OCI-LY1 (cell line): Measurements from ENCODE around the gene ROR1.

Experiments used
- H2AFZ ChIP-seq: fragments of 200-600 bp; sonication (generic), shearing (Covaris generic); 2 replicates; pipeline ENCODE4 v1.6.0; 2014; ENCODE audit warnings: antibody characterized with exemption, mild to moderate bottlenecking, low read length
- H3F3A ChIP-seq: fragments of 200-600 bp; sonication (generic), shearing (Covaris generic); 2 replicates; pipeline ENCODE4 v1.6.0; 2014; ENCODE audit warnings: mild to moderate bottlenecking, antibody characterized with exemption, low read length, moderate library complexity; ENCODE audit not compliant: insufficient read depth
- H3K27ac ChIP-seq: fragments of 200-600 bp; sonication (generic); 2 replicates; pipeline ENCODE4 v1.5.1; 2014; ENCODE audit warnings: low read length, mixed run types, mild to moderate bottlenecking, low read depth; ENCODE audit not compliant: poor library complexity, severe bottlenecking
- H3K27me3 ChIP-seq: fragments of 200-600 bp; sonication (generic); 2 replicates; pipeline ENCODE4 v1.6.0; 2014; ENCODE audit warnings: antibody characterized with exemption, mild to moderate bottlenecking, low read length, moderate library complexity; ENCODE audit not compliant: insufficient read depth
- H3K36me3 ChIP-seq: fragments of 200-600 bp; sonication (generic); 2 replicates; pipeline ENCODE4 v1.6.1; 2014; ENCODE audit warnings: mild to moderate bottlenecking, antibody characterized with exemption, low read length, moderate library complexity, mixed read lengths; ENCODE audit not compliant: insufficient read depth
- H3K4me1 ChIP-seq: fragments of 200-600 bp; sonication (generic); 2 replicates; pipeline ENCODE4 v1.5.1; 2014; ENCODE audit warnings: mild to moderate bottlenecking, low read length, moderate library complexity; ENCODE audit not compliant: insufficient read depth, severe bottlenecking
- H3K4me2 ChIP-seq: fragments of 200-600 bp; sonication (generic), shearing (Covaris generic); 2 replicates; pipeline ENCODE4 v1.6.1; 2014; ENCODE audit warnings: low read length
- H3K4me3 ChIP-seq: fragments of 200-600 bp; sonication (generic); 2 replicates; pipeline ENCODE4 v1.5.1; 2014; ENCODE audit warnings: low read length, low read depth, mild to moderate bottlenecking, mixed read lengths; ENCODE audit not compliant: poor library complexity, severe bottlenecking
- H3K79me2 ChIP-seq: fragments of 200-600 bp; shearing (Covaris generic); 2 replicates; pipeline ENCODE4 v1.6.1; 2016; ENCODE audit warnings: mixed run types, low read length, mixed read lengths; ENCODE audit not compliant: insufficient read depth
- H3K9ac ChIP-seq: fragments of 200-600 bp; sonication (generic), shearing (Covaris generic); 2 replicates; pipeline ENCODE4 v1.6.1; 2014; ENCODE audit warnings: mild to moderate bottlenecking, low read length, mixed read lengths
- H3K9me2 ChIP-seq: fragments of 200-600 bp; sonication (generic), shearing (Covaris generic); 2 replicates; pipeline ENCODE4 v1.6.1; 2014; ENCODE audit warnings: low read depth, mild to moderate bottlenecking, low read length, mixed read lengths
- H3K9me3 ChIP-seq: fragments of 200-600 bp; shearing (Covaris generic); 2 replicates; pipeline ENCODE4 v1.6.1; 2014; ENCODE audit warnings: low read length, mixed read lengths
- H4K20me1 ChIP-seq: fragments of 200-600 bp; sonication (generic), shearing (Covaris generic); 2 replicates; pipeline ENCODE4 v1.6.0; 2016; ENCODE audit warnings: mild to moderate bottlenecking, low read length; ENCODE audit not compliant: insufficient read depth
- EZH2 ChIP-seq: fragments of 200-600 bp; sonication (generic), shearing (Covaris generic); IDR thresholded peaks from 2 replicates; pipeline ENCODE4 v1.8.0; 2017; ENCODE audit warnings: borderline replicate concordance, mixed run types, mild to moderate bottlenecking, antibody characterized with exemption, low read length, moderate library complexity, mixed read lengths
- TF ChIP-seq, protein P1 (sequence below): fragments of 200-600 bp; sonication (generic), shearing (Covaris generic); IDR thresholded peaks from 2 replicates; pipeline ENCODE4 v1.5.1; 2017; ENCODE audit warnings: mild to moderate bottlenecking, antibody characterized with exemption, low read length, moderate library complexity, mixed read lengths

ROR1 gene

GRCh38 chr1:63934697-63935096, 160.9 kb downstream of the ROR1 start:
- no peaks in the 10 kb centered on the region for H3F3A ChIP-seq
- H3K36me3 ChIP-seq = no peaks in the 10 kb centered on the region
- no peaks in the 10 kb centered on the region for H3K4me1 ChIP-seq
- TF ChIP-seq, protein P1, sequence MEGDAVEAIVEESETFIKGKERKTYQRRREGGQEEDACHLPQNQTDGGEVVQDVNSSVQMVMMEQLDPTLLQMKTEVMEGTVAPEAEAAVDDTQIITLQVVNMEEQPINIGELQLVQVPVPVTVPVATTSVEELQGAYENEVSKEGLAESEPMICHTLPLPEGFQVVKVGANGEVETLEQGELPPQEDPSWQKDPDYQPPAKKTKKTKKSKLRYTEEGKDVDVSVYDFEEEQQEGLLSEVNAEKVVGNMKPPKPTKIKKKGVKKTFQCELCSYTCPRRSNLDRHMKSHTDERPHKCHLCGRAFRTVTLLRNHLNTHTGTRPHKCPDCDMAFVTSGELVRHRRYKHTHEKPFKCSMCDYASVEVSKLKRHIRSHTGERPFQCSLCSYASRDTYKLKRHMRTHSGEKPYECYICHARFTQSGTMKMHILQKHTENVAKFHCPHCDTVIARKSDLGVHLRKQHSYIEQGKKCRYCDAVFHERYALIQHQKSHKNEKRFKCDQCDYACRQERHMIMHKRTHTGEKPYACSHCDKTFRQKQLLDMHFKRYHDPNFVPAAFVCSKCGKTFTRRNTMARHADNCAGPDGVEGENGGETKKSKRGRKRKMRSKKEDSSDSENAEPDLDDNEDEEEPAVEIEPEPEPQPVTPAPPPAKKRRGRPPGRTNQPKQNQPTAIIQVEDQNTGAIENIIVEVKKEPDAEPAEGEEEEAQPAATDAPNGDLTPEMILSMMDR = no peak
- no peak for TF ChIP-seq EZH2
- no peaks in the 10 kb centered on the region for H3K27me3 ChIP-seq
- H3K9me3 ChIP-seq = no peaks in the 10 kb centered on the region
- H3K9me2 ChIP-seq = no peaks in the 10 kb centered on the region
- H3K9ac ChIP-seq = no peak overlapping the region
- H3K27ac ChIP-seq = no peak overlapping the region
- no peak overlapping the region for H3K4me2 ChIP-seq
- H2AFZ ChIP-seq = no peak overlapping the region
- H3K79me2 ChIP-seq = no peaks in the 10 kb centered on the region
- no peak overlapping the region for H3K4me3 ChIP-seq
- H4K20me1 ChIP-seq = no peaks in the 10 kb centered on the region

- TF ChIP-seq, protein P1 = no peak; the same call in 1 of the 2 replicates
- no peak for TF ChIP-seq EZH2
- Histone ChIP-seq H3K4me2 (no peak overlapping the region), H2AFZ (no peak overlapping the region)
Observed at GRCh38 chr1:63935143-63935542, 161.3 kb downstream of the ROR1 start.

DNA sequence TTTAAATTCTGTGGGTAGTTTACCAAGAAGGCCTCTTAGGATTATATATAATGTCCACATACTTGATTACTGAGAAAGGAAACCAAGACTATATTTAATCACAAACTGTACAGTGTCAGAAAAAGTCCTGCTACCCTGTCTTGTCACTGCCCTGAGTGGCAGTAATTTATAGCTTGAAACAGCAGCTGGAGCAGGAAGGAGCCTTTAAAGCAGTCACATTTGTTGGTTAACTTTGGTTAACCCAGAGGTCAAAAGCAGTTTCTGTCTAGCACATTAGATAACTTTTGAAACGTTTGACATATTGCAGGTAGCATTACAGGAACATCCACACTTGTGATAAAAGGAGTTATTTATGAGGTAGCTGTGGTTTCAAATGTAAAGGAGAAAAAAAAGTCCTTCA, 161.7 kb downstream of the ROR1 start:
- Histone ChIP-seq H4K20me1 (no peaks in the 10 kb centered on the region), H3K4me2 (no peak overlapping the region), H3K36me3 (no peaks in the 10 kb centered on the region), H3F3A (no peaks in the 10 kb centered on the region), H3K79me2 (no peaks in the 10 kb centered on the region), H3K4me1 (no peaks in the 10 kb centered on the region), H3K9ac (no peak overlapping the region), H3K27ac (no peak overlapping the region), H3K27me3 (no peaks in the 10 kb centered on the region), H3K9me2 (no peaks in the 10 kb centered on the region), H3K9me3 (no peaks in the 10 kb centered on the region), H2AFZ (no peak overlapping the region), H3K4me3 (no peak overlapping the region)
- TF ChIP-seq EZH2 = no peak
- TF ChIP-seq, protein P1 = no peak

More at GRCh38 chr1:63935143-63935542, 161.3 kb downstream of the ROR1 start:
- H3K4me1 ChIP-seq = no peaks in the 10 kb centered on the region
- H3K9ac ChIP-seq = no peak overlapping the region
- no peaks in the 10 kb centered on the region for H3F3A ChIP-seq
- H3K4me3 ChIP-seq = no peak overlapping the region
- no peak overlapping the region for H3K27ac ChIP-seq
- H3K9me3 ChIP-seq = no peaks in the 10 kb centered on the region
- H3K79me2 ChIP-seq = no peaks in the 10 kb centered on the region
- H4K20me1 ChIP-seq = no peaks in the 10 kb centered on the region
- H3K9me2 ChIP-seq = no peaks in the 10 kb centered on the region
- no peaks in the 10 kb centered on the region for H3K36me3 ChIP-seq
- H3K27me3 ChIP-seq = no peaks in the 10 kb centered on the region
